GM18519 (cell line): ENCODE measurements around the gene ABHD6.
"Not testable (repeated sequence)": the region's sequence is repeated elsewhere in the genome, so short reads cannot be mapped to it uniquely, and the experiment has no call there.

Experiments
- ATAC-seq: cut with Tn5 transposase; IDR thresholded peaks from one replicate; pipeline ENCODE4 v1.9.1; 2021; ENCODE audit warnings: mild to moderate bottlenecking, moderate library complexity; ENCODE audit not compliant: unreplicated experiment, low FRiP score

ABHD6 gene

DNA sequence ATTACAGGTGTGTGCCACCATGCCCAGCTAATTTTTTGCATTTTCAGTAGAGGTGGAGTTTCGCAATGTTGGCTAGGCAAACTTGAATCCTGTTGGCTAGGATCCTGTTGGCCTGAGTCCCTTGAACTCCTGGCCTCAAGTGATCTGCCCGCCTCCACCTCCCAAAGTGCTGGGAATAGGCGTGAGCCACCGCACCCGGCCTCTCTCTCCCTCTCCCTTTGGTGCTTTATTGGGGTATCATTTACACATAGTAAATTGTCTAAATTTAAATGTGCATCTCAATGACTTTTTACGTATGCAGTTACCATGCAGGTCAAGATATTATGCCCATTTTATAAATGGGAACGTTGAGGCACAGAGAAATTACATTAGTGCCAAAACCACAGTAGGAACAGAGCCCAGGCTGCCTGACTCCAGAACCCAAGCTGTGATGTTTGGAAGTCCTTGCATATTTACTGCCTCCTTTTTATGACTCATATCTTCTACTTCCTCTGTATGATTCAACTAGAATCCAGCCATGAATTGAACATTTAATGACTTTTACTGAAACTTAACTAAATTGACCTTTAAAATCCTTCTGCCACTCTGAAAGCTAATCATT is 34.4 kb downstream of the ABHD6 start:
- no peak for ATAC-seq

DNA sequence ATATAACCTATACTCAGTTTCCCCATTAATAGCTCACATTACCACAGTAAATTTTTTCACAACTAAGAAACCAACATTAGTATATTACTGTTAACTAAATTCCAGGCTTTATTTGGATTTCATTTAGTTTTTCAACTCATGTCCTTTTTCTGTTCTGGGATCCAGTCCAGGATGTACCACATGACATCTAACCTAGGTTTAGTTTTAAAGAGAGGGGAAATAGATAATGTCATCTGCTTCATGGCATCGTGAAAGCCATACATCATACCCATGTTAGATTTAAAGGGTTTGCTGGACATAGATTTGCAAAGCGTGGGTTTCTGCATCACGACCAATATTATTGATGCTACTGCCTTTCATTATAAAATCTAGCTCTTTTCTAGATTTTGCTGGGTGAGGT is 35.3 kb downstream of the ABHD6 start:
- no peak for ATAC-seq

DNA sequence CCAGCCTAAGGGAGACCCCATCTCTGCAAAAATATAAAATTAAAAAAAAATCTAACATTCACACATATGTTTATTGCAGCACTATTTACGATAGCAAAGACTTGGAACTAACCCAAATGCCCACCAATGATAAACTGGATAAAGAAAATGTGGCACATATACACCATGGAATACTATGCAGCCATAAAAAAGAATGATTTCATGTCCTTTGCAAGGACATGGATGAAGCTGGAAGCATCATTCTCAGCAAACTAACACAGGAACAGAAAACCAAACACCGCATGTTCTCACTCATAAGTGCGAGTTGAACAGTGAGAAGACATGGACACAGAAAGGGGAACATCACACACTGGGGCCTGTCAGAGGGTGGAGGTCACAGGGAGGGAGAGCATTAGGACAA is 35.8 kb downstream of the ABHD6 start:
- not testable (repeated sequence) for ATAC-seq

DNA sequence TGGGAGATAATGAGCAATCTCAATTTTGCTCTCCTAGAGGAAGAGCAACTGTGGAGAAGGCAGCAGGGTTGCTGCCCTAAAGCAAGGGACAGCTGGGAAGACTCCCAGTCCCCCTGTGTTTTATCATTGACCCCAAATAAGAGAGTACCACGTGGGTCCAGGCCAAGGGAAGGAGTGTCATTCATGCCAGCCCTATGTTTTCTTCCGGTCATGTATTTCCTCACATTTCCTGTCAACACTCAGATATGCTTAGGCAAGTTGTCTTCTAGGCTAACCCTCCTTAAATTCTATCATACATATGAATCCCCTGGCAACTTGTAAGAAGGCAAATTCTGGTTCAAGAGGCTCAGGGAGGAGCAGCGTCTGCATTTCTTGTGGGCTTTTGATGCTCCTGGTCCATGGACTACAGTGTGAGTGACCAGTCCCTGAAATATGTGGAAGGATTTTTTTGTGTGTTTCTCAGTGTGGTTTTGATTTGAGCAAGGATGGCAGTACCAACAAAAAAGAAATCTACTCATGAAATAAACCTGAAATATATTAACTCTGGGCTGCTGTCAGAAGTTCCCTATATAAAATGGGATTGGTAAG is 36.5 kb downstream of the ABHD6 start:
- no peak for ATAC-seq

DNA sequence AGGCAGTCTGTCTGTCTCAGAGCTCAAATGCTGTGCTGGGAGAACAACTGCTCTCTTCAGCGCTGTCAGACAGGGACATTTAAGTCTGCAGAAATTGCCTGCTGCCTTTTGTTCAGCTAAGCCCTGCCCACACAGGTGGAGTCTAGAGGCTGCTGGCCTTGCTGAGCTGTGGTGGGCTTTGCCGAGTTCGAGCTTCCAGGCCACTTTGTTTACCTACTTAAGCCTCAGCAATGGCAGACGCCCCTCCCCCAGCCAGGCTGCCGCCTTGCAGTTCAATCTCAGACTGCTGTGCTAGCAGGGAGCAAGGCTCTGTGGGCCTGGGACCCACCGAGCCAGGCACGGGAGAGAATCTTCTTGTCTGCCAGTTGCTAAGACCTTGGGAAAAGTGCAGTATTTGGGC is 43.5 kb downstream of the ABHD6 start:
- no peak for ATAC-seq

DNA sequence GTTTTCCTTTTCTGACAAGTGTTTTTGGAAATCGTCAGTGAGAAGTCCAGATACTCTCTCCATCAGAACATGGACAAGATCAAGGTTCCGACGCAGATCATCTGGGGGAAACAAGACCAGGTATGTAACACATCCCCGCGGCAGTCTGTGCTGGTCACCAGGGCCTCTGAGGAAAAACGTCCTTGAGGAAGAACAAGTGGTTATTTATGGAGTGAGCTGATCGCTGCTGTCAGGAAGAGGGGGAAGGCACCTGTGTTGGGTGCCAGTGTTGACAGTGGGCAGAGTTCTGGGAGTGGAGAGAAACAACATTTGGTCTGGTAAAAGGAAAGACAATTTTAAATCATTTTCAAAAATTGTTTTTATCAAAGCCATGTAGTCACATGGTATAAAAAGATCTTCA is 47.7 kb downstream of the ABHD6 start:
- ATAC-seq = no peak

DNA sequence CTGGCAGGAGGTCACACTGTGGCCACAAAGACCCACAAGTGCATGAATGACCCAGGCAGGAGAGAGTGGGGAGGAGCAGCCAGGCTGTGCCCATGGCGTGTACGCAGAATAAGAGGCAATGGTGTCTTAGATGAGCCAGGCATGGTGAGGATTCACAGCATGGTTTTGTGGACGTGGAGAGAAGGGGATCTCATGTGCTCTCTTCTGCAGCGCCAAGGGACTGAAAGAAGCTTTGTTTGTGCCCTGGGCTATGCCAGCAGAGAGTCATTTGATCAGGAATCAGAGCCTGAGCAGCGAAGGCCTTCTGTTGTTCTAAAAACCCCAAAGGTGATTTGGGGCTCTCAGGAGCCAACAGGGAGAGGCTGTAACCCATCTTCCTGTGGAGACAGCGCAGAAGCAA is 49.8 kb downstream of the ABHD6 start:
- ATAC-seq = no peak

DNA sequence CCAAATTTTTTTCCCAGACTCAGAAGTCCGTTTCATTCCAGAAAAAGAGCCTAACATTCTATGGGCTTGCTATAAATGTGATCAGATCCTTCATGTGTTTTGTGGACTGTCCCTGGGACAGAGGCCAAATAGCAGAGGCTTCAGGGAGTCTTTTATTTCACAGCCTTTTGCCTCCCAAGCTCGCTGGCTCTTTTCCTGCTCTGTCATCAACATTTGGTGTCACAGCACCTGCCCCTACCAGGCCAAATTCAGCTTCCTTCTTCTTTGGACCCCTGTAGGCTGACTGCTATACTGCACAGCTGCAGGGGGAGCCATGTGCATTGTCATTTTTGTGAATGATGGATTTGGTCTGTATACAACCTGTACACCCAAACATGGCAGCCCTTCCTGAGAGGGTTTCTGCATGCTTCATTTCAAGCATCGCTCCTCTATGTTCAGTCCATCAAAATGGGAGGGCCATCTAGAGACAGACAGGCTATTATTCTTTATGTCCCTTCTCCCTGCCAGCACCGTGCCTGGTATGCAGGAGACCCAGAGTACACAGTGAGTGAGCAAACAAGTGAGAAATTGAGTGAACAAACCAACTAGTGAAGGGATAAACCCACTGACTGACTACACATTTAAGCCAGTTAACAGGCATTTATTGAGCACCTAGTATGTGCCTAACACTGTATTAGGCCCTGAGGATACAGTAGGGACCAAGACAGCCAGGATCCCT is 50.6 kb downstream of the ABHD6 start:
- ATAC-seq = no peak

DNA sequence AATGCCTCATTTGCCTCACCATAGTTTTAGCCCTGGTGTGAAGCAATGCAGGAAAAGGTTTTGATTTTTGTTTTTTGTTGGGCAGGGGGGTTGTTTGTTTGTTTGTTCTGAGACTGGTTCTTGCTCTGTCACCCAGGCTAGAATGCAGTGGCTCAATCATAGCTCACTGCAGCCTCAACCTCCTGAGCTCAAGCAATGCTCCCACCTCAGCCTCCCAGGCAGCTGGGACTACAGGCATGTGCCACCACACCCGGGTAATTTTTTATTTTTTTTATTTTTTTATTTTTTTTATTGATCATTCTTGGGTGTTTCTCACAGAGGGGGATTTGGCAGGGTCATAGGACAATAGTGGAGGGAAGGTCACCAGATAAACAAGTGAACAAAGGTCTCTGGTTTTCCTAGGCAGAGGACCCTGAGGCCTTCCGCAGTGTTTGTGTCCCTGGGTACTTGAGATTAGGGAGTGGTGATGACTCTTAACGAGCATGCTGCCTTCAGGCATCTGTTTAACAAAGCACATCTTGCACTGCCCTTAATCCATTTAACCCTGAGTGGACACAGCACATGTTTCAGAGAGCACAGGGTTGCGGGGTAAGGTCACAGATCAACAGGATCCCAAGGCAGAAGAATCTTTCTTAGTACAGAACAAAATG is 51.5 kb downstream of the ABHD6 start:
- ATAC-seq = not testable (repeated sequence)

DNA sequence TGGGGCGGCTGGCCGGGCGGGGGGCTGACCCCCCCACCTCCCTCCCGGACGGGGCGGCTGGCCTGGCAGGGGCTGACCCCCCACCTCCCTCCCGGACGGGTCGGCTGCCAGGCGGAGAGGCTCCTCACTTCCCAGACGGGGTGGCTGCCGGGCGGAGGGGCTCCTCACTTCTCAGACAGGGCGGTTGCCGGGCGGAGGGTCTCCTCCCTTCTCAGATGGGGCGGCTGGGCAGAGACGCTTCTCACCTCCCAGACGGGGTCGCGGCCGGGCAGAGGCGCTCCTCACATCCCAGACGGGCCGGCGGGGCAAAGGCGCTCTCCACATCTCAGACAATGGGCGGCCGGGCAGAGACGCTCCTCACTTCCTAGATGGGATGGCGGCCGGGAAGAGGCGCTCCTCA is 52.9 kb downstream of the ABHD6 start:
- not testable (repeated sequence) for ATAC-seq

DNA sequence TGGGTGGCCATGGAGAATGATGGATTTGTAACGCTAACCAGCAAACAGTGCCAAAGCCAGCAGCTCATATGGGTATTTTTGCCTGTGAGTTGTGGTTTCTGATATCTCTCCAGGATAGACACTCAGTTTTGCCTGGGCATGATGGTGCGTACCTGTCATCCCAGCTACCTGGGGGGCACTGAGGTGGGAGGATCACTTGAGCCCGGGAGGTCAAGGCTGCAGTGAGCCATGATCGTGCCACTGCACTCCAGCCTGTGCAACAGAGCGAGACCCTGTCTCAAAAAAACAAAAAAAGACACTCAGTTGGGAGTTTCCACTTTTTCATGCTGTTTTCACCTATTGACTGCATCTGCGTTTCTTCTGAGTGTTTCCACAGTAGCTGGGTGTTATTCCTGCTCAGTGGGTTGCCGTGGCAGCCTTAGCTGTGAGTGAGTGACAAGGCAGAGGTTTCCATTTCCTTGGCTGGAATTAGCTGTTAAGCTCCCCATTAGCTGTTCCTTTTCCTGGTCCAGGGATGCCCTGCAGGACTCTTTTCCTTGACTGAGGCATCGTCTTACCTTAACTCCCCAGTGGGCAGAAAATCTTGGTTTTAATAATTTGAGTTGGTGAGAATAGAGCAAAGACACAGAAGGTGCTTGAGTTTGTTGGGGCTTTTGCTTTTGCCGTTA is 54.2 kb downstream of the ABHD6 start:
- no peak for ATAC-seq

DNA sequence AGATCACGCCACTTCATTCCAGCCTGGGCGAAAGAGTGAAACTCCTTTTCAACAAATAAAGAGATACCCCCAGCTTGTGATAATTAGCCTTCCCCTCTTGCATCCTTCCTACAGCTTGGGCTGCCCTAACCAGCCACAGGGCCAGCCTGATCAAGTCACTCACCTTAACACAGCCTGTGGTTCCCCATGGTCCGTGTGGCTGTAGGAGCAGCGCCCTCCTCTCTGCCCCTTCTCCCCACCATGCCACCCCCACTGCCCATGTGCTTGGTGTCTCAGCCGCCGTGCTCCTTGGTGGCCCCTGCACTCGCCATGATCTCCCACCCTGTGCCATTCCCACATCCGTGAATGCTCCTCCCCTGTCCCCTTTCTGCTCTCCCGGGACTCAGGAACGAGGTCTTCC is 55.3 kb downstream of the ABHD6 start:
- no peak for ATAC-seq

DNA sequence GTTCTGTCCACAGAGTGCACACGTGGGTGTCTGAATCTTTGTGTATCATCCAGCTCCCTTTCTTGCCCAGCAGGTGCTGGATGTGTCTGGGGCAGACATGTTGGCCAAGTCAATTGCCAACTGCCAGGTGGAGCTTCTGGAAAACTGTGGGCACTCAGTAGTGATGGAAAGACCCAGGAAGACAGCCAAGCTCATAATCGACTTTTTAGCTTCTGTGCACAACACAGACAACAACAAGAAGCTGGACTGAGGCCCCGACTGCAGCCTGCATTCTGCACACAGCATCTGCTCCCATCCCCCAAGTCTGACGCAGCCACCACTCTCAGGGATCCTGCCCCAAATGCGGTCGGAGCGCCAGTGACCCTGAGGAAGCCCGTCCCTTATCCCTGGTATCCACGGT is 55.9 kb downstream of the ABHD6 start:
- ATAC-seq = no peak

DNA sequence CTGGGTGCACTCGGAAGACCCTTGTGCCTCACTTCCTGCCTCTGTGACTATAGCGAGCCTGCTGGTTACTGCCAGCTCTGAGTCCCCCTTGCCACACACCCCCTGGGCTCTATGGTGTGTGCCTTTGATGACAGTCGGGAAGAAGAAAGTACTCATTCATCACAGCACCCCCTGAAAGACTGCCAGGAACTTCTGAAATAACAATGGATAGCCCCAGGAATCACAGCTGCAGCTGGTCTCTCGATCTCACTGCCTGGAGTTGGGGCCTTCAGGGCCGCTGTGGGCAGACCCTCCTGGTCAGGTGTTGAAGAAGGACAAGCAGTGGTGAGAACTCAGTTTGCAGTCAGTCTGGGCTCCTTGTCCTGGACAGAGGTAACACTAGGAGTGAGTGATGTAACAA is 58.7 kb downstream of the ABHD6 start:
- ATAC-seq = no peak

DNA sequence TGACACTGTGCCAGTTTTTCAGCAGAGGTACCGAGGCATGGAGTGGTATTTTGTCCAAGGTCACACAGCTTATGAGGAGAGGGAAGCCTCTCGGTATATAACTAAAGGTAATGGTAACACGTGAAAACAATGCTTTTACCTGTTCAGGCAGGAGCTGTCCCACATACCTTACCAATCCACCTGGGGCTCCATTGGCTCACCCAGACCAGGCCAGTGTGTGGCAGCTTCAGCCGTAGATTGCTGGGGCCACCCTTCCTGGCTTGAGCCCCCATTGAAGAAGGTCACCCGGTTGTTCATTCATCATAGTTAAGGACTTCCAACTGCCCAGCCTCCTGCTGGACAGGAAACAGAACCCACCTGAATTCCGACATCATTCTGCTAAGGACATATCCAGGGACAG is 59.3 kb downstream of the ABHD6 start:
- no peak for ATAC-seq

DNA sequence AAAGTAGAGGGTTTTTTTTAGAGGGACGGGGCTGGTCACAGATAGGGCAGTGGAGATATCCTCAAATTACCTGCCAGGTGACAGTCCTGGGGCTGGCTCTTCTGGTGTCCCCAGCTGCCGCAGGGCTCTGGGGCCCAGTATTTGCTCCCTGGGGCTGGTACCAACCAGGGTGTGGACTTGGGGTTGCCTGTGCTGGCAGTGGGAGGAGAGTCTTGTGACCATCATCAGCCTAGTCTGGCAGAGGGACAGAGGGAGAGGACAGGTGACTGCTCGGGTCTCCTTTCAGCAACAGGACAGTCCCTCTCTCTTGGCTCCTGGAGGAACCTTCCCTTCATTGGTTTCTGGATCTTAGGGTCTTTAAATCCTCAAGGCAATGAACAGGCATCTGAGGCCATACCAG is 60.6 kb downstream of the ABHD6 start:
- no peak for ATAC-seq

DNA sequence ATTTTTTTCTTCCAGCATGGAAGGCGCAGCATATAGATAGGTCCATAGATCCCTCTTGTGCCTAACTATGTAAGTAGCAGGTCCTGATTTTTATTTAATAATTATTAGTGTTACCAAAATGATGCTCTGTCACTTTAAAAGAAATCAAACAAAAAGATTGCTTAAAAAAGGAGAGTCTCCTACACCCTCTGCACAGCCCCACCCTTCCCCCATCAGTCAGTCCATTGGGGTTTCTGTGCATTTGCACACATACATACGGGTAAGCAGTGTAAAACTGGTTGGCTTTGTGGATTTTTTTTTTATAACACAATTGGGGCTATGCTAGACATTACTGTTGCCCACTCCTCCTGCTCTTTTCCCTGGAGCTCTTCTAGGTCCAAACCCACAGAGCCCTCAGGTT is 61.5 kb downstream of the ABHD6 start:
- ATAC-seq = no peak

DNA sequence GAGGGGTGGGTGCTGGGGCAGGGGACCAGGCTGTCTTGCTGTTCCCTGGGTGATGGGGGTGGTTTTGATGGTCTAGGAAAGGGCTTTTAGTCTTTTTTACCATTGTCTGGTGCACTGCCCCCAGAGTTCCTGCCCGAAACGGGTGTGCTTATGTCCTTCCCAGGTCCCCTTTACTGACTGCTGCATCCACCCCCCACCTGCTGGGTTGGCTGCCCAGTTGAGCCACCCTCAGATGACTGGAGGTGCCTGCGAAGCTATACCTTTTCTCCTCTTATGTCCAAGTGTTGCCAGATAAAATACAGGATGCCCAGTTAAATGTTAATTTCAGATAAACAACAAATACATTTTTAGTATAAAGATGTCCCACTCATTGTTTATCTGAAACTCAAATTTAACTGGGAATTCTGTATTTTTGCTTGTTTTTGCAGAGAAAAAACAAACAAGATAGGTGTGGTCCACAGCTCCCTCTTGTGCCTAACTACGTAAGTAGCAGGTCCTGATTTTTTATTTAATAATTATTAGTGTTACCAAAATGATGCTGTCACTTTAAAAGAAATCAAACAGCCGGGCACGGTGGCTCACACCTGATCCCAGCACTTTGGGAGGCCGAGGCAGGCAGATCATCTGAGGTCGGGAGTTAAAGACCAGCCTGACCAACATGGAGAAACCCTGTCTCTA is 62.4 kb downstream of the ABHD6 start:
- ATAC-seq = no peak

DNA sequence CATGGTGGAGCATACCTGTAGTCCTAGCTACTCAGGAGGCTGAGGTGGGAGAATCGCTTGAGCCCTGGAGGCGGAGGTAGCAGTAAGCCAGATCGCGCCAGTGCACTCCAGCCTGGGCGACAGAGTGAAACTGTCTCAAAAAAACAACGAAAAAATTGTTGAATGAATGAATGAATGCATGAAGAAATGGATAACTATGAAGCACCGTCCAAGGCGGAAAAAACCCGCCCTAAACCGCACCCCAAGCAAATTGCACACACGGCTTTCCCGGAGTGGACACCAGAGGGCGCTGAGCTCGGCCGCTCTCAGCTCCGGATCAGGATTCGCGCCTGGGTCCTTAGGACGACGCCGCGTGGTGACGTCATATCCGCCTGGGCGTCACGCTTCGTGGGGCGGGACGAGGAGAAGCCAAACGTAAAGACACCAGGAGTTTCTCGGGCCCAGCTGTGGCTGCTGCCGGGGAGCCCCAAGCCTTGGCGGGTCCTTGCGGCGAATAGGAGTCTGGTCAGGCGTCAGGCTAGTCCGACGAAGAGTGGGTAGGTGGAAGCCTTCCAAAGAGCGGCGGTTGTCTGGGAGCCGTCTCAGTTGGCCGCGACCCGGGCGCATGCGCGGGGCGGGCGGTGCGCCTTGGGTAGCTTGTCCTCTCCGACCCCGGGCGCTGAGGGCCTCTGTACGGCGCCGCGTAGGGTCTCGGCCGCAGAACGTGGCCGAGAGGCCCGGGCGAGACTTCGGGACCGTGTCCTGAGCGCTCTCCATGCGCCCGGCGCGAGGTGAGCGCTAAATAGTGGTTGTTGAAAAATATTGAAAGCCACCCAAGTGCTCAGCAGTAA is 68.5 kb downstream of the ABHD6 start, which contains the start of the genes HTD2 and RPP14:
Gene HTD2, plus strand, starts transcription at position 639 of the 830 bp plus-strand sequence. CDS start 11,094 bp downstream, outside the sequence.
Gene RPP14, plus strand, starts transcription at position 364 of the 830 bp plus-strand sequence. CDS start 4,085 bp downstream, outside the sequence.
- ATAC-seq = peak; percentile 67
